ENCODE data around the gene COA3. TPM values are rescaled to one million over a fixed set of nuclear protein-coding genes. Genes with fewer than 3 reads are reported as not detected.
A peak's percentile ranks its signal among the peaks of the same experiment; 100 is the strongest.

COA3 gene
- total and polyA plus RNA-seq, 2 donors (not counting 1 experiment from before 2014, with no cell fraction given), result 53.5 to 80.3 TPM

GRCh38 chr17:42783062-42783790 is 15.3 kb downstream of the COA3 start:
- Histone ChIP-seq H3K4me3 (replicated peaks in 1 of 4; ENCODE audit: control extremely low read depth in 1 of 4, insufficient read depth in 1 of 4, low read depth in 3 of 4, low read length in 4 of 4) (no peak overlapping the region), H3K9me3 (ENCODE audit: control insufficient read depth, insufficient read depth, low read depth, low read length) (no peaks in the 10 kb centered on the region), H3K27ac (ENCODE audit: insufficient read depth, low read length) (no peak overlapping the region), H3K27me3 (ENCODE audit: control insufficient read depth, insufficient read depth, low read length) (peaks cover 10% of the 10 kb centered on the region), H3K4me1 (ENCODE audit: control insufficient read depth, extremely low read depth, insufficient read depth, low read length) (peaks cover 19% of the 10 kb centered on the region), H3K4me2 (ENCODE audit: extremely low read depth, insufficient read depth, low read length) (peak overlapping the region; percentile 33), H4K20me1 (ENCODE audit: control insufficient read depth, extremely low read depth, insufficient read depth, low read length) (no peaks in the 10 kb centered on the region), H3K9ac (ENCODE audit: insufficient read depth, low read length) (no peak overlapping the region), H2AFZ (ENCODE audit: low read length) (no peak overlapping the region), H3K79me2 (ENCODE audit: control insufficient read depth, insufficient read depth, low read length) (no peaks in the 10 kb centered on the region), H3K36me3 (ENCODE audit: control insufficient read depth, insufficient read depth, low read length) (peaks cover 2% of the 10 kb centered on the region)
- TF ChIP-seq CTCF (conservative IDR thresholded peaks at IDR 0.05 in 1 of 2, IDR thresholded peaks at IDR 0.05 in 1 of 2; ENCODE audit: low read depth in 1 of 2, low read length in 2 of 2) (no peak), EZH2 (IDR thresholded peaks at IDR 0.05; ENCODE audit: low read length, missing control alignments) (no peak)
- DNase-seq (ENCODE audit: low read depth in 2 of 2), result peak; percentile 37 to 95

- Histone ChIP-seq H3K9ac (ENCODE audit: insufficient read depth, low read length) (no peak overlapping the region), H3K79me2 (ENCODE audit: control insufficient read depth, insufficient read depth, low read length) (no peaks in the 10 kb centered on the region), H3K4me3 (replicated peaks in 1 of 4; ENCODE audit: control extremely low read depth in 1 of 4, insufficient read depth in 1 of 4, low read depth in 3 of 4, low read length in 4 of 4) (peak overlapping the region in 1 of 4 experiments; percentile 57), H3K4me2 (ENCODE audit: extremely low read depth, insufficient read depth, low read length) (peak overlapping the region; percentile 35), H3K27me3 (ENCODE audit: control insufficient read depth, insufficient read depth, low read length) (peaks cover 10% of the 10 kb centered on the region), H3K4me1 (ENCODE audit: control insufficient read depth, extremely low read depth, insufficient read depth, low read length) (peaks cover 19% of the 10 kb centered on the region), H2AFZ (ENCODE audit: low read length) (no peak overlapping the region), H4K20me1 (ENCODE audit: control insufficient read depth, extremely low read depth, insufficient read depth, low read length) (no peaks in the 10 kb centered on the region), H3K27ac (ENCODE audit: insufficient read depth, low read length) (no peak overlapping the region), H3K9me3 (ENCODE audit: control insufficient read depth, insufficient read depth, low read depth, low read length) (no peaks in the 10 kb centered on the region), H3K36me3 (ENCODE audit: control insufficient read depth, insufficient read depth, low read length) (peaks cover 4% of the 10 kb centered on the region)
- TF ChIP-seq EZH2 (IDR thresholded peaks at IDR 0.05; ENCODE audit: low read length, missing control alignments), result no peak
- no peak for TF ChIP-seq CTCF (conservative IDR thresholded peaks at IDR 0.05 in 1 of 2, IDR thresholded peaks at IDR 0.05 in 1 of 2; ENCODE audit: low read depth in 1 of 2, low read length in 2 of 2)
- peak in 1 of 2 donors; percentile 36 for DNase-seq (ENCODE audit: low read depth in 2 of 2)
Measured at GRCh38 chr17:42782166-42783061, 16.1 kb downstream of the COA3 start.

- H3K79me2 ChIP-seq (ENCODE audit: control insufficient read depth, insufficient read depth, low read length), result no peaks in the 10 kb centered on the region
- H3K4me3 ChIP-seq (replicated peaks in 1 of 4; ENCODE audit: control extremely low read depth in 1 of 4, insufficient read depth in 1 of 4, low read depth in 3 of 4, low read length in 4 of 4), result peak overlapping the region; percentile 46 to 57 (median 52)
- no peaks in the 10 kb centered on the region for H3K9me3 ChIP-seq (ENCODE audit: control insufficient read depth, insufficient read depth, low read depth, low read length)
- peaks cover 19% of the 10 kb centered on the region for H3K4me1 ChIP-seq (ENCODE audit: control insufficient read depth, extremely low read depth, insufficient read depth, low read length)
- H3K9ac ChIP-seq (ENCODE audit: insufficient read depth, low read length), result no peak overlapping the region
- H3K27me3 ChIP-seq (ENCODE audit: control insufficient read depth, insufficient read depth, low read length), result peaks cover 10% of the 10 kb centered on the region
- no peaks in the 10 kb centered on the region for H4K20me1 ChIP-seq (ENCODE audit: control insufficient read depth, extremely low read depth, insufficient read depth, low read length)
- TF ChIP-seq EZH2 (IDR thresholded peaks at IDR 0.05; ENCODE audit: low read length, missing control alignments) (peak; percentile 33), CTCF (conservative IDR thresholded peaks at IDR 0.05 in 1 of 2, IDR thresholded peaks at IDR 0.05 in 1 of 2; ENCODE audit: low read depth in 1 of 2, low read length in 2 of 2) (no peak)
- H2AFZ ChIP-seq (ENCODE audit: low read length), result no peak overlapping the region
- H3K36me3 ChIP-seq (ENCODE audit: control insufficient read depth, insufficient read depth, low read length), result peaks cover 4% of the 10 kb centered on the region
- no peak for DNase-seq (ENCODE audit: low read depth in 2 of 2)
- no peak overlapping the region for H3K27ac ChIP-seq (ENCODE audit: insufficient read depth, low read length)
- peak overlapping the region; percentile 78 for H3K4me2 ChIP-seq (ENCODE audit: extremely low read depth, insufficient read depth, low read length)
Measured at GRCh38 chr17:42781639-42782165, 16.8 kb downstream of the COA3 start.
